Heart right ventricle (tissue), 16 donors: ENCODE data around the gene TP53TG3E. TPM values are rescaled to one million over a fixed set of nuclear protein-coding genes. Genes with fewer than 3 reads are reported as not detected.
"Not testable (repeated sequence)": the region's sequence is repeated elsewhere in the genome, so short reads cannot be mapped to it uniquely, and the experiment has no call there.

Experiments
- ATAC-seq, 8 donors: fragments of 200-7000 bp; cut with Tn5 transposase; one replicate each; pipeline ENCODE4 v1.9.1; 2020; ENCODE audit warnings: mild to moderate bottlenecking in 8 of 8, moderate library complexity in 8 of 8, moderate number of reproducible peaks in 1 of 8
- DNase-seq, 2 donors: peaks; one replicate each; pipeline ENCODE4 v3.0.0-alpha.2; 2020
- H3K27ac ChIP-seq, 10 donors: fragments of 200-600 bp; sonication (generic) in 2 of 10; one replicate each; pipeline versions ENCODE4 v1.5.0 to v1.8.0; 2020 to 2022; ENCODE audit warnings: mild to moderate bottlenecking in 3 of 10
- H3K27me3 ChIP-seq, 7 donors: fragments of 200-600 bp; one replicate each; pipeline ENCODE4 v1.8.0; 2021 to 2022; ENCODE audit warnings: mild to moderate bottlenecking in 2 of 7
- H3K36me3 ChIP-seq, 9 donors: fragments of 200-600 bp; sonication (generic) in 1 of 9; one replicate each; pipeline versions ENCODE4 v1.5.0 to v1.8.0; 2020 to 2022; ENCODE audit warnings: mild to moderate bottlenecking in 2 of 9
- H3K4me1 ChIP-seq, 9 donors: fragments of 200-600 bp; sonication (generic) in 1 of 9; one replicate each; pipeline versions ENCODE4 v1.5.0 to v1.8.0; 2020 to 2022; ENCODE audit warnings: mild to moderate bottlenecking in 4 of 9
- H3K4me3 ChIP-seq, 10 donors: fragments of 200-600 bp; sonication (generic) in 2 of 10; one replicate each; pipeline versions ENCODE4 v1.5.0 to v1.8.0; 2020 to 2022; ENCODE audit warnings: mild to moderate bottlenecking in 7 of 10, moderate library complexity in 2 of 10
- H3K9me3 ChIP-seq, 11 donors: fragments of 200-600 bp in 10 of 11; sonication (generic) in 2 of 11; one replicate each; pipeline versions ENCODE4 v1.5.0 to v1.8.0; 2013 to 2022; ENCODE audit warnings: mild to moderate bottlenecking in 2 of 11, control low read depth in 1 of 11, moderate library complexity in 1 of 11
- WGBS, 2 donors: extraction: QIAGEN DNeasy Blood & Tissue Kit; methylation state at CpG; one replicate each; pipeline ENCODE4 v1.1.7; 2013; ENCODE audit warnings: inconsistent platforms in 1 of 2; 5-methylcytosine and 5-hydroxymethylcytosine counted together
- intact Hi-C, 10 donors: fragments of 100-400 bp; cut with DNase I; formaldehyde crosslinking; loops; one replicate each; pipeline versions ENCODE4 v1.11.1 to v1.14.2; 2022
- long read RNA-seq, 3 donors: library from polyadenylated mRNA; unstranded; transcript quantifications; one replicate each; pipeline ENCODE4 v2.0.0, GENCODE V29; 2020 to 2021
- polyA plus RNA-seq, 2 donors: library from polyadenylated mRNA; stranded (reverse); fragments of 200-250 nt; gene quantifications; one replicate each; pipeline ENCODE4 v1.2.3, GENCODE V29; 2013
- total RNA-seq, 10 donors: library from RNA; stranded (reverse); fragmentation: NEBNext Ultra II Directional in 3 of 10; extraction: Animal tissue kit (Norgen Biotek cat#: 25700) in 3 of 10; gene quantifications; one replicate each; pipeline versions ENCODE4 v1.2.1 to v1.2.4, GENCODE V29; 2021 to 2023
- donor health status: Arrhythmogenic right ventricular cardiomyopathy.
- donor health status: ischemic (EF 13 %, LVEDD 7.1; RV severe dilation, severe dysfunction).
- donor health status: healthy with polysubstance abuse.
- donor health status: DM: no; HTN: yes; CAD: no.
- donor health status: DM: no; HTN: no; CAD: no.
- donor health status: ischemic (EF 25% LVEDD 6.9; RV normal size, moderate dysfunction).
- donor health status: ischemic (EF 25% LVEDD 5.7; RV mildly dilated, moderate dysfunction).
- donor health status: healthy.
- donor health status: DM: yes; HTN: yes; CAD: no.
- donor health status: Ischemic cardiomyopathy.
- donor health status: ischemic (EF 35%, LVEDD 5.7; RV mildly dilated, moderate dysfunction).
- donor health status: nonischemic (EF 11% LVEDD 7.7; RV severe dilation, severe dysfunction).
- donor health status: DM: yes; HTN: yes; CAD: no.
- donor health status: PGD.
- donor health status: ischemic (EF 29% LVEDD 5.4; RV normal size, mild dysfunction).
- donor health status: nonischemic (EF 23%, LVEDD 6.1; RV moderate dilation, normal function).

TP53TG3E gene, protein sequence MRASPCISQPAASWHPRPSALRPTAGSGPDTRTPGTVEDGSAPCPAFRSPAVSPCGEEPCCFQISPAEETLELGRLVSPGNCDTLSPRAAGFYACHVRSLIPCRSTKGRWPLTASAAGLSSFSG
- total RNA-seq (under 1 TPM in 1 of 10 donors, not detected in 9; 0.23 TPM), polyA plus RNA-seq (not detected)
- long read RNA-seq, donor 1, result 0 reads
- long read RNA-seq, donor 2, result 0 reads
- long read RNA-seq, donor 3, result 0 reads

DNA sequence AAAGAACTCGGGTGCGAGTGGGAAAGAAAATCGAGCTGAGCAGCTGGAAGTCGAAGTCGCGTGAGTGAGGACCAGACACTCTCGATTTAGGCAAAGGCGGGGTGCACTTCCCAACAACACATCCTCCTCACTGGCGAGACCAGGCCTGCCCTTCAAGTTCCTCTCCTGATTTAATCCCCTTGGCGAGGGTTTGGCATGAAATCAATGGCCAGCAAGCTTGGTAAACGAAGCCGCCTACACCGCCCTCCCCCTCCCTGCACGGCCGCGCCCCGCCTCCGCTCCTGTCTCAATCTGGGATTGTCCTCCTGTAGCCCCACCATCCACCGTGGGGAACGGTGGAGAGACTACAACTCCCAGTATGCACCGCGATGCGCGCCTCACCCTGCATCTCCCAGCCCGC, at the start of gene TP53TG3E:
Gene TP53TG3E (plus strand): TSS at position 301 of the 400 bp plus-strand sequence. CDS start 68 bp downstream, at position 369.
- H3K36me3 ChIP-seq, DNase-seq, H3K4me1 ChIP-seq, H3K9me3 ChIP-seq, intact Hi-C loops, ATAC-seq, H3K27ac ChIP-seq, H3K4me3 ChIP-seq, H3K27me3 ChIP-seq: not testable (repeated sequence)
- no CpG with 5 or more reads among the region's 25 CpGs for WGBS, 2 donors

DNA sequence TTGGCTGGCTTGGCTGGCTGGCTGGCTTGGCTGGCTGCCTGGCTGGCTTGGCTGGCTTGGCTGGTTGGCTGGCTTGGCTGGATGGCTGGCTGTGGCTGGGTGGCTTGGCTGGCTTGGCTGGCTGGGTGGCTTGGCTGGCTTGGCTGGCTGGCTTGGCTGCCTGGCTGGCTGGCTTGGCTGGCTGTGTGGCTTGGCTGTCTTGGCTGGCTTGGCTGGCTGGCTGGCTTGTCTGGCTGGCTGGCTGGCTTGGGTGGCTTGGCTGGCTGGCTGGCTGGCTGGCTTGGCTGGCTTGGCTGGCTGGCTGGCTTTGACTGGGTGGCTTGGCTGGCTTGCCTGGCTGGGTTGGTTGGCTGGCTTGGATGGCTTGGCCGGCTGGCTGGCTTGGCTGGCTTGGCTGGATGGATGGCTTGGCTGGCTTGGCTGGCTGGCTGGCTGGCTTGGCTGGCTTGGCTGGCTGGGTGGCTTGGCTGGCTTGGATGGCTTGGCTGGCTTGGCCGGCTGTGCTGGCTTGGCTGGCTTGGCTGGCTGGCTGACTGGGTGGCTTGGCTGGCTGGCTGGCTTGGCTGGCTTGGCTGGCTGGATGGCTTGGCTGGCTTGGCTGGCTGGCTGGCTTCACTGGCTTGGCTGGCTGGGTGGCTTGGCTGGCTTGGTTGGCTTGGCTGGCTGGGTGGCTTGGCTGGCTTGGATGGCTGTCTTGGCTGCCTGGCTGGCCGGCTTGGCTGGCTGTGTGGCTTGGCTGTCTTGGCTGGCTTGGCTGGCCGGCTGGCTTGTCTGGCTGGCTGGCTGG, 32.3 kb downstream of the TP53TG3E start:
- H3K27ac ChIP-seq, H3K4me1 ChIP-seq, H3K36me3 ChIP-seq, H3K9me3 ChIP-seq, H3K4me3 ChIP-seq, H3K27me3 ChIP-seq, intact Hi-C loops: not testable (repeated sequence)
- peak; percentile 65 to 70 for DNase-seq
- ATAC-seq, result peak in 2 of 8 donors; percentile 17 to 39
- WGBS, 2 donors, result 59 to 78% methylated on average over 4 of the region's 4 CpGs

DNA sequence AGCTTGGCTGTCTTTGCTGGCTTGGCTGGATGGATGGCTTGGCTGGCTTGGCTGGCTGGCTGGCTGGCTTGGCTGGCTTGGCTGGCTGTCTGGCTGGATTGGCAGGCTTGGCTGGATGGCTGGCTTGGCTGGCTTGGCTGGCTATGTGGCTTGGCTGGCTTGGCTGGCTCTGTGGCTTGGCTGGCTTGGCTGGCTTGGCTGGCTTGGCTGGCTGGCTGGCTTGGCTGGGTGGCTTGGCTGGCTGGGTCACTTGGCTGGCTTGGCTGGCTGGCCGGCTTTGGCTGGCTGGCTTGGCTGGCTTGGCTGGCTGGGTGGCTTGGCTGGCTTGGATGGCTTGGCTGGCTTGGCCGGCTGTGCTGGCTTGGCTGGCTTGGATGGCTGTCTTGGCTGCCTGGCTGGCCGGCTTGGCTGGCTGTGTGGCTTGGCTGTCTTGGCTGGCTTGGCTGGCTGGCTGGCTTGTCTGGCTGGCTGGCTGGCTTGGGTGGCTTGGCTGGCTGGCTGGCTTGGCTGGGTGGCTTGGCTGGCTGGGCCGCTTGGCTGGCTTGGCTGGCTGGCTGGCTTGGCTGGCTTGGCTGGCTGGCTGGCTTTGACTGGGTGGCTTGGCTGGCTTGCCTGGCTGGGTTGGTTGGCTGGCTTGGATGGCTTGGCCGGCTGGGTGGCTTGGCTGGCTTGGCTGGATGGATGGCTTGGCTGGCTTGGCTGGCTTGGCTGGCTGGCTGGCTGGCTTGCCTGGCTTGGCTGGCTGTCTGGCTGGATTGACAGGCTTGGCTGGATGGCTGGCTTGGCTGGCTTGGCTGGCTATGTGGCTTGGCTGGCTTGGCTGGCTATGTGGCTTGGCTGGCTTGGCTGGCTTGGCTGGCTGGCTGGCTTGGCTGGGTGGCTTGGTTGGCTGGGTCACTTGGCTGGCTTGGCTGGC, 33.8 kb downstream of the TP53TG3E start:
- WGBS, 2 donors, result 70 to 74% methylated on average over 5 of the region's 5 CpGs
- DNase-seq, result peak; percentile 48 to 56

DNA sequence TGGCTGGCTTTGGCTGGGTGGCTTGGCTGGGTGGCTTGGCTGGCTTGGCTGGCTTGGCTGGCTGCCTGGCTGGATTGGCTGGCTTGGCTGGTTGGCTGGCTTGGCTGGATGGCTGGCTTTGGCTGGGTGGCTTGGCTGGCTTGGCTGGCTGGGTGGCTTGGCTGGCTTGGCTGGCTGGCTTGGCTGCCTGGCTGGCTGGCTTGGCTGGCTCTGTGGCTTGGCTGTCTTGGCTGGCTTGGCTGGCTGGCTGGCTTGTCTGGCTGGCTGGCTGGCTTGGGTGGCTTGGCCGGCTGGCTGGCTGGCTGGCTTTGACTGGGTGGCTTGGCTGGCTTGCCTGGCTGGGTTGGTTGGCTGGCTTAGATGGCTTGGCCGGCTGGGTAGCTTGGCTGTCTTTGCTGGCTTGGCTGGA, 34.4 kb downstream of the TP53TG3E start:
- H3K9me3 ChIP-seq, H3K36me3 ChIP-seq, H3K27ac ChIP-seq, intact Hi-C loops, H3K27me3 ChIP-seq, ATAC-seq, H3K4me3 ChIP-seq, H3K4me1 ChIP-seq: not testable (repeated sequence)
- peak; percentile 16 to 18 for DNase-seq
- WGBS, 2 donors, result 65 to 81% methylated on average over 2 of the region's 2 CpGs

More for the DNA sequence above, 33.8 kb downstream of the TP53TG3E start:
- H3K27ac ChIP-seq, H3K27me3 ChIP-seq, intact Hi-C loops, ATAC-seq, H3K36me3 ChIP-seq, H3K9me3 ChIP-seq, H3K4me3 ChIP-seq, H3K4me1 ChIP-seq: not testable (repeated sequence)

DNA sequence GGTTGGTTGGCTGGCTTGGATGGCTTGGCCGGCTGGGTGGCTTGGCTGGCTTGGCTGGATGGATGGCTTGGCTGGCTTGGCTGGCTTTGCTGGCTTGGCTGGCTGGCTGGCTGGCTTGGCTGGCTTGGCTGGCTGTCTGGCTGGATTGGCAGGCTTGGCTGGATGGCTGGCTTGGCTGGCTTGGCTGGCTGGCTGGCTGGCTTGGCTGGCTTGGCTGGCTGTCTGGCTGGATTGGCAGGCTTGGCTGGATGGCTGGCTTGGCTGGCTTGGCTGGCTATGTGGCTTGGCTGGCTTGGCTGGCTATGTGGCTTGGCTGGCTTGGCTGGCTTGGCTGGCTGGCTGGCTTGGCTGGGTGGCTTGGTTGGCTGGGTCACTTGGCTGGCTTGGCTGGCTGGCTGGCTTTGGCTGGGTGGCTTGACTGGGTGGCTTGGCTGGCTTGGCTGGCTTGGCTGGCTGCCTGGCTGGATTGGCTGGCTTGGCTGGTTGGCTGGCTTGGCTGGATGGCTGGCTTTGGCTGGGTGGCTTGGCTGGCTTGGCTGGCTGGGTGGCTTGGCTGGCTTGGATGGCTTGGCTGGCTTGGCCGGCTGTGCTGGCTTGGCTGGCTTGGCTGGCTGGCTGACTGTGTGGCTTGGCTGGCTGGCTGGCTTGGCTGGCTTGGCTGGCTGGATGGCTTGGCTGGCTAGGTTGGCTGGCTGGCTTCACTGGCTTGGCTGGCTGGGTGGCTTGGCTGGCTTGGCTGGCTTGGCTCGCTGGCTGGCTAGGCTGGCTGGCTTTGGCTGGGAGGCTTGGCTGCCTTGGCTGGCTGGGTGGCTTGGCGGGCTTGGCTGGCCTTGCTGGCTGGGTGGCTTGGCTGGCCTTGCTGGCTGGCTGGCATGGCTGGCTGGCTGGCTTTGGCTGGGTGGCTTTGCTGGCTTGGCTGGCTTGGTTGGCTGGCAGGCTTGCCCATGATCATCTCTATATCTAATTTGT, 35.3 kb downstream of the TP53TG3E start:
- ATAC-seq (peak in 4 of 8 donors; percentile 29 to 83 (median 75)), DNase-seq (peak; percentile 60 to 69)
- H3K36me3 ChIP-seq, intact Hi-C loops, H3K27ac ChIP-seq, H3K9me3 ChIP-seq, H3K4me1 ChIP-seq, H3K27me3 ChIP-seq, H3K4me3 ChIP-seq: not testable (repeated sequence)
- 80% methylated on average over 3 of the region's 4 CpGs for WGBS, 2 donors

Other genes starting within 250 kb of the TP53TG3E start
- gene TP53TG3C, start 110.1 kb upstream of the TP53TG3E start, total RNA-seq, result not detected
- not detected for gene TP53TG3C, start 110.1 kb upstream of the TP53TG3E start, polyA plus RNA-seq
- under 1 TPM in 1 of 10 donors, not detected in 9; 0.40 TPM for gene TP53TG3B, start 56.5 kb downstream of the TP53TG3E start, total RNA-seq
- gene TP53TG3B, start 56.5 kb downstream of the TP53TG3E start, polyA plus RNA-seq, result not detected
- gene TP53TG3F, start 155.3 kb downstream of the TP53TG3E start, total RNA-seq, result under 1 TPM in 1 of 10 donors, not detected in 9; 0.31 TPM
- not detected for gene TP53TG3F, start 155.3 kb downstream of the TP53TG3E start, polyA plus RNA-seq